Measurements from ENCODE around the gene DENND1A. TPM values are rescaled to one million over a fixed set of nuclear protein-coding genes. Genes with fewer than 3 reads are reported as not detected.

DENND1A gene
- total RNA-seq, 1 experiment from 2014 or later, result 19.7 TPM

GRCh38 chr9:123772374-123772773 lies 157.6 kb downstream of the DENND1A start:
- no peaks in the 10 kb centered on the region for H3K27me3 ChIP-seq (ENCODE audit: control insufficient read depth, insufficient read depth, low read length)
- ATAC-seq, result no peak
- no peaks in the 10 kb centered on the region for H3K4me1 ChIP-seq (ENCODE audit: control insufficient read depth, insufficient read depth, low read length)
- H3K9me3 ChIP-seq (ENCODE audit: control insufficient read depth, insufficient read depth, low read depth, low read length), result no peaks in the 10 kb centered on the region
- H3K4me3 ChIP-seq (ENCODE audit: low read depth in 2 of 2, low read length in 2 of 2), result no peak overlapping the region
- TF ChIP-seq TCF7L2 (IDR thresholded peaks at IDR 0.05; ENCODE audit: low read depth, low read length) (no peak), SIN3A (IDR thresholded peaks at IDR 0.05; ENCODE audit: borderline replicate concordance, insufficient read depth, low read depth, low read length) (no peak), POLR2AphosphoS5 (IDR thresholded peaks at IDR 0.05; ENCODE audit: low read depth, low read length) (no peak)
- TF ChIP-seq, protein P1, sequence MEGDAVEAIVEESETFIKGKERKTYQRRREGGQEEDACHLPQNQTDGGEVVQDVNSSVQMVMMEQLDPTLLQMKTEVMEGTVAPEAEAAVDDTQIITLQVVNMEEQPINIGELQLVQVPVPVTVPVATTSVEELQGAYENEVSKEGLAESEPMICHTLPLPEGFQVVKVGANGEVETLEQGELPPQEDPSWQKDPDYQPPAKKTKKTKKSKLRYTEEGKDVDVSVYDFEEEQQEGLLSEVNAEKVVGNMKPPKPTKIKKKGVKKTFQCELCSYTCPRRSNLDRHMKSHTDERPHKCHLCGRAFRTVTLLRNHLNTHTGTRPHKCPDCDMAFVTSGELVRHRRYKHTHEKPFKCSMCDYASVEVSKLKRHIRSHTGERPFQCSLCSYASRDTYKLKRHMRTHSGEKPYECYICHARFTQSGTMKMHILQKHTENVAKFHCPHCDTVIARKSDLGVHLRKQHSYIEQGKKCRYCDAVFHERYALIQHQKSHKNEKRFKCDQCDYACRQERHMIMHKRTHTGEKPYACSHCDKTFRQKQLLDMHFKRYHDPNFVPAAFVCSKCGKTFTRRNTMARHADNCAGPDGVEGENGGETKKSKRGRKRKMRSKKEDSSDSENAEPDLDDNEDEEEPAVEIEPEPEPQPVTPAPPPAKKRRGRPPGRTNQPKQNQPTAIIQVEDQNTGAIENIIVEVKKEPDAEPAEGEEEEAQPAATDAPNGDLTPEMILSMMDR (IDR thresholded peaks at IDR 0.05), result no peak
- TF ChIP-seq, protein P2, sequence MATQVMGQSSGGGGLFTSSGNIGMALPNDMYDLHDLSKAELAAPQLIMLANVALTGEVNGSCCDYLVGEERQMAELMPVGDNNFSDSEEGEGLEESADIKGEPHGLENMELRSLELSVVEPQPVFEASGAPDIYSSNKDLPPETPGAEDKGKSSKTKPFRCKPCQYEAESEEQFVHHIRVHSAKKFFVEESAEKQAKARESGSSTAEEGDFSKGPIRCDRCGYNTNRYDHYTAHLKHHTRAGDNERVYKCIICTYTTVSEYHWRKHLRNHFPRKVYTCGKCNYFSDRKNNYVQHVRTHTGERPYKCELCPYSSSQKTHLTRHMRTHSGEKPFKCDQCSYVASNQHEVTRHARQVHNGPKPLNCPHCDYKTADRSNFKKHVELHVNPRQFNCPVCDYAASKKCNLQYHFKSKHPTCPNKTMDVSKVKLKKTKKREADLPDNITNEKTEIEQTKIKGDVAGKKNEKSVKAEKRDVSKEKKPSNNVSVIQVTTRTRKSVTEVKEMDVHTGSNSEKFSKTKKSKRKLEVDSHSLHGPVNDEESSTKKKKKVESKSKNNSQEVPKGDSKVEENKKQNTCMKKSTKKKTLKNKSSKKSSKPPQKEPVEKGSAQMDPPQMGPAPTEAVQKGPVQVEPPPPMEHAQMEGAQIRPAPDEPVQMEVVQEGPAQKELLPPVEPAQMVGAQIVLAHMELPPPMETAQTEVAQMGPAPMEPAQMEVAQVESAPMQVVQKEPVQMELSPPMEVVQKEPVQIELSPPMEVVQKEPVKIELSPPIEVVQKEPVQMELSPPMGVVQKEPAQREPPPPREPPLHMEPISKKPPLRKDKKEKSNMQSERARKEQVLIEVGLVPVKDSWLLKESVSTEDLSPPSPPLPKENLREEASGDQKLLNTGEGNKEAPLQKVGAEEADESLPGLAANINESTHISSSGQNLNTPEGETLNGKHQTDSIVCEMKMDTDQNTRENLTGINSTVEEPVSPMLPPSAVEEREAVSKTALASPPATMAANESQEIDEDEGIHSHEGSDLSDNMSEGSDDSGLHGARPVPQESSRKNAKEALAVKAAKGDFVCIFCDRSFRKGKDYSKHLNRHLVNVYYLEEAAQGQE (IDR thresholded peaks at IDR 0.05; ENCODE audit: insufficient read depth in 1 of 2, low read depth in 2 of 2, low read length in 1 of 2), result no peak
- no peak overlapping the region for H3K27ac ChIP-seq (ENCODE audit: low read length)
- BruUV-seq (replicated peaks), result no TSS peak
- ChIA-PET CTCF (no interaction called here), POLR2A (no interaction called here)
- H3K36me3 ChIP-seq (ENCODE audit: control insufficient read depth, insufficient read depth, low read length), result no peaks in the 10 kb centered on the region
- DNase-seq (ENCODE audit: low read depth, low spot score), result no peak
- in situ Hi-C loops (cut with HindIII; ENCODE audit: low pct_unique_long_range_greater_than_20kb, low sequenced_read_pairs), result no loop called here
- intact Hi-C loops (cut with micrococcal nuclease; ENCODE audit: unreplicated experiment), result no loop called here

GRCh38 chr9:123771690-123772089 lies 158.2 kb downstream of the DENND1A start:
- intact Hi-C loops (cut with micrococcal nuclease; ENCODE audit: unreplicated experiment), result no loop called here
- no TSS peak for BruUV-seq (replicated peaks)
- CTCF ChIA-PET, result interaction anchor here (0.6 kb wide), 1 partner anchor 271 kb away, joined by 3 read pairs; no protein-coding TSS in a partner anchor

More at GRCh38 chr9:123771690-123772089, 158.2 kb downstream of the DENND1A start:
- in situ Hi-C loops (cut with HindIII; ENCODE audit: low pct_unique_long_range_greater_than_20kb, low sequenced_read_pairs), result no loop called here
- Histone ChIP-seq H3K4me1 (ENCODE audit: control insufficient read depth, insufficient read depth, low read length) (no peaks in the 10 kb centered on the region), H3K4me3 (ENCODE audit: low read depth in 2 of 2, low read length in 2 of 2) (no peak overlapping the region), H3K27me3 (ENCODE audit: control insufficient read depth, insufficient read depth, low read length) (no peaks in the 10 kb centered on the region), H3K27ac (ENCODE audit: low read length) (no peak overlapping the region), H3K36me3 (ENCODE audit: control insufficient read depth, insufficient read depth, low read length) (no peaks in the 10 kb centered on the region), H3K9me3 (ENCODE audit: control insufficient read depth, insufficient read depth, low read depth, low read length) (no peaks in the 10 kb centered on the region)
- POLR2A ChIA-PET, result no interaction called here
- TF ChIP-seq, protein P1 (IDR thresholded peaks at IDR 0.05), result no peak
- no peak for TF ChIP-seq POLR2AphosphoS5 (IDR thresholded peaks at IDR 0.05; ENCODE audit: low read depth, low read length)
- TF ChIP-seq SIN3A (IDR thresholded peaks at IDR 0.05; ENCODE audit: borderline replicate concordance, insufficient read depth, low read depth, low read length), result no peak
- TF ChIP-seq, protein P2 (IDR thresholded peaks at IDR 0.05; ENCODE audit: insufficient read depth in 1 of 2, low read depth in 2 of 2, low read length in 1 of 2), result no peak
- TF ChIP-seq TCF7L2 (IDR thresholded peaks at IDR 0.05; ENCODE audit: low read depth, low read length), result no peak
- ATAC-seq, result no peak
- no peak for DNase-seq (ENCODE audit: low read depth, low spot score)
